GM12864 (cell line): ENCODE measurements around the gene ADIPOR2.
A peak's percentile ranks its signal among the peaks of the same experiment; 100 is the strongest.

Experiments
- DNase-seq: peaks from one replicate; pipeline ENCODE4 v3.0.0-alpha.2; 2011; ENCODE audit warnings: low read depth
- H3K4me3 ChIP-seq: 2 replicates; pipeline ENCODE4 v1.5.1; 2011; ENCODE audit warnings: mild to moderate bottlenecking, low read depth, low read length, control low read depth
- TF ChIP-seq, protein P1 (sequence below): IDR thresholded peaks from 2 replicates; pipeline ENCODE4 v1.5.1; 2011; ENCODE audit warnings: low read depth, mild to moderate bottlenecking, moderate library complexity, low read length, control low read depth, inconsistent platforms; ENCODE audit errors: missing control alignments

The ADIPOR2 gene

DNA sequence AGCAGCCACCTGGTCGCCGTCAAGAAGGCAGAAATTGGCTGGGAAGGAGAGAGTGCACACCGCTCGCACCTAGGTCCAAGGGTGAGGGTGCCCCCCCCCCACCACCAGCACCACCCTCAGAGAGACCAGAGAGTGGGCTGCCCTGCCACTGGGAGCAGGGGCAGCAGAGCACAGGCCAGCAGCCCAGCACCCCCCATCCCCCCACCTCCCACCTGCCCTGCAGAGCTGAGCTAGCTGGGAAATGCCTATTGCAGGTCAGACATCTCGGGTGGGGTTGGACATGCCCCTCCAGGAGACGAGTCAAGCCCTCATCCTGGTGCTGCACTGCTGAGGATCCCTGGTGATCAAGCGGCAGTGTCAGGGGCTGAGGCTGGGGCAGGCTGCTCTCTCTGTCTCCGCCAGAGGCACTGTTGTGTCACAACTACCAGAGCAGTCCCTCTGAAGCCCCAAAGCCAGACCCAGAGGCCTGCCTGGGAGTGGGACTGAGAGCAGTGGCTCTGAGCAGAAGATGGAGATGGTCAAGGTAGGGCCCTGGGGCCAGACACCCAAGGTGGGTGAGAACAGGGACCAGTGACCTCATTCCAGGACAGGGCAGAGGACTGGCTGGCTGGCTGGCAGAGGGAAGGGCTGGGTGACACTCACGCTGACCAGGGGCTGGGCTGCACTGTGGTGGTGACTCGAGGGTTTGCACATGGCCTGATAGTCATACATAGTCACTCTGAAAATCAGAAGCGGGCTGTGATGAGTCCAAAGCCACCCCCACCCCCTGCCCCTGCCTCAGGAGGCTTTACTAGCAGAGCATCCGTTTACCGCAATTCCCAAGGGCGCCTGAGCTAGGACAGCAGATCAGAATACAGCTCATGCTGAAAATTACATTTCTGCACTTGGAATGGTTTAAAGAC is 109.8 kb downstream of the ADIPOR2 start:
- no peak for DNase-seq
- TF ChIP-seq, protein P1, sequence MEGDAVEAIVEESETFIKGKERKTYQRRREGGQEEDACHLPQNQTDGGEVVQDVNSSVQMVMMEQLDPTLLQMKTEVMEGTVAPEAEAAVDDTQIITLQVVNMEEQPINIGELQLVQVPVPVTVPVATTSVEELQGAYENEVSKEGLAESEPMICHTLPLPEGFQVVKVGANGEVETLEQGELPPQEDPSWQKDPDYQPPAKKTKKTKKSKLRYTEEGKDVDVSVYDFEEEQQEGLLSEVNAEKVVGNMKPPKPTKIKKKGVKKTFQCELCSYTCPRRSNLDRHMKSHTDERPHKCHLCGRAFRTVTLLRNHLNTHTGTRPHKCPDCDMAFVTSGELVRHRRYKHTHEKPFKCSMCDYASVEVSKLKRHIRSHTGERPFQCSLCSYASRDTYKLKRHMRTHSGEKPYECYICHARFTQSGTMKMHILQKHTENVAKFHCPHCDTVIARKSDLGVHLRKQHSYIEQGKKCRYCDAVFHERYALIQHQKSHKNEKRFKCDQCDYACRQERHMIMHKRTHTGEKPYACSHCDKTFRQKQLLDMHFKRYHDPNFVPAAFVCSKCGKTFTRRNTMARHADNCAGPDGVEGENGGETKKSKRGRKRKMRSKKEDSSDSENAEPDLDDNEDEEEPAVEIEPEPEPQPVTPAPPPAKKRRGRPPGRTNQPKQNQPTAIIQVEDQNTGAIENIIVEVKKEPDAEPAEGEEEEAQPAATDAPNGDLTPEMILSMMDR, result peak; percentile 66
- no peak overlapping the region for H3K4me3 ChIP-seq

GRCh38 chr12:1801303-1801975 is 110.6 kb downstream of the ADIPOR2 start:
- TF ChIP-seq, protein P1, result no peak
- no peak for DNase-seq
- H3K4me3 ChIP-seq, result no peak overlapping the region

GRCh38 chr12:1803736-1804135 is 112.9 kb downstream of the ADIPOR2 start:
- DNase-seq, result no peak
- TF ChIP-seq, protein P1, result no peak
- H3K4me3 ChIP-seq, result no peak overlapping the region

- H3K4me3 ChIP-seq, result no peak overlapping the region
- TF ChIP-seq, protein P1, result no peak
Measured at GRCh38 chr12:1804545-1805332, 113.9 kb downstream of the ADIPOR2 start.

DNA sequence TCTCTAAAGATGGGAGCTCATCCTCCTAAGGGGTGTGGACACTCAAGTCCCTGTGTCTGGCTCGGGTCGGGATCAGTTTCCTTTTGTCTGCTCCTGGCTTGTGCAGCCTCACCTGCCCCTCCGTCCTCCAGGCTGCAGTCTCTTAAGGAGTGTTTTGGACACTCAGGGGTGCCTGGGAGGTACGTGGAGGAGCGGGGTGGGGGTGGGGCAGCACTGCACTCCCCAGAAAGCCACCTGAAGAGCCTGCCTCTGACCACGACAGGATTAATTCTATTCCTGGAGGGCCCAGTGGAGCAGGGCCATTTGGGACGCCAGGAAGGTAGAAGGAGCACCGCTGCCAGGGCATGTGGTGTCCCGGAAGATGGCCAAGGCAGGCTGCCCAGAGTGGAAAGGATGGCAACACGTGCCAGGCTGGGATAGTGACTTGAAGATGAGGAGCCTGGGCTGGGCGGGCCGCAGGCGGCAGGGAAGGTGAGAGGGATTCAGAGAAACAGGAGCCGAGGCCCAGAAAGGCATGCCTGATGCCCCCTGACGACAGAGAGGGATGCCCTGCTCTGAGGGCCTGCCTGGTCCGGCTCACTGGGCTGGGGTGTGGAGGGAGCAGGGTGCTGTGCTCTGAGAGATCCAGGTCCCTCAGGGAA is 114.7 kb downstream of the ADIPOR2 start:
- TF ChIP-seq, protein P1, result no peak
- DNase-seq, result no peak
- H3K4me3 ChIP-seq, result no peak overlapping the region

More at GRCh38 chr12:1804545-1805332, 113.9 kb downstream of the ADIPOR2 start:
- peak; percentile 75 for DNase-seq

DNA sequence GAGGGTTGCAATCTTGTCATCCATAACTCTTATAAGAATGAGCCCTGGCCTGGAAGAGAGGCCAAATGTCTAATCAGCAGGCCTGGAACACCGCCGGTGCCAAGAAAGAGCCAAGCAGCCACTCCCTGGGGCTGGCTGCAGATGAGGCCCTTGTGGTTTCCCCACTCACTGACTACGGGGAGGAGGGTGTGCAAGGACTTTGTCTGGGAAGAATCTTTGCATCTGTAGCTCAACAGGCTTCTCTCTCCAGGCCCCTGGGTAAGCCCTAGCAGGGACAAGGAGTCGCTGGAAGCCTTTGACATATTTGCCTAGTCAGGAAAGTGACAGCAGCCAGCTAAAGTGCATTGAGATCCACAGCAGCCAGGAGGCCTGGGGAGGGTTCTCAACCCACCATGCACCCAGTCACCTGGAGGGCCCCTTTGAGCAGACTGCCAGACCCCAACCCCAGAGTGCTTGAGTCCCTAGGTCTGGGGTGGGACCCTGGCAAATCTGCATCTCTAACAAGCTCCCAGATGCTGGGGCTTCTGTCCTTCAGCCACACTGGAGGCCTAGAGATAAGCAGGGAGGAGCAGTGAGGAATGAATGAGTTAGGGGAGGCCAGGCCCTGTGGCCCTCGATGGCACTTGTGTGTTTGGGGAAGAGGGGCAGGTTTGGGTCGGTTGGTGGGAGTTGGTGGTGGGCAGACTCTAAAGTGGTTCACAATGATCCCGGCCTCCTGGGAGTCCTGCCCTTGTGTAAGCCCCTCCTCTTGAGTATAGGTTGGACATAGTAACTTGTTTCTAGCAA is 115.6 kb downstream of the ADIPOR2 start:
- TF ChIP-seq, protein P1, result no peak
- DNase-seq, result no peak
- H3K4me3 ChIP-seq, result no peak overlapping the region
